HepG2 (cell line): ENCODE results near the gene UBC. TPM values are rescaled to one million over a fixed set of nuclear protein-coding genes. Genes with fewer than 3 reads are reported as not detected.
A peak's percentile ranks its signal among the peaks of the same experiment; 100 is the strongest.

Experiments
- HNF1A ChIP-seq, 2 experiments: sonication (generic) in 1 of 2; formaldehyde crosslinking in 1 of 2; IDR thresholded peaks; 2 replicates each; pipeline versions ENCODE4 v1.4.0 to v1.6.1; 2016 to 2020; ENCODE audit warnings: borderline replicate concordance in 1 of 2, low read depth in 1 of 2, mild to moderate bottlenecking in 1 of 2, missing genetic modification reagents in 1 of 2
- HNF4G ChIP-seq, 2 experiments: sonication (generic) in 1 of 2; formaldehyde crosslinking in 1 of 2; IDR thresholded peaks; 2 replicates each; pipeline versions ENCODE4 v1.4.0 to v1.6.1; 2011 to 2020; ENCODE audit warnings: borderline replicate concordance in 2 of 2, low read depth in 2 of 2, mild to moderate bottlenecking in 2 of 2, low read length in 1 of 2, missing genetic modification reagents in 1 of 2, moderate library complexity in 1 of 2
- MATR3 ChIP-seq: sonication (generic); formaldehyde crosslinking; IDR thresholded peaks from 2 replicates; pipeline ENCODE4 v1.4.0; 2020; ENCODE audit warnings: missing genetic modification reagents
- RCOR2 ChIP-seq: IDR thresholded peaks from 2 replicates; pipeline ENCODE4 v1.6.1; 2016; ENCODE audit warnings: missing biosample characterization, missing genetic modification reagents
- SIX4 ChIP-seq: sonication (generic); formaldehyde crosslinking; IDR thresholded peaks from 2 replicates; pipeline ENCODE4 v1.4.0; 2020; ENCODE audit warnings: missing genetic modification reagents
- ZFP90 ChIP-seq: sonication (generic); formaldehyde crosslinking; IDR thresholded peaks from 2 replicates; pipeline ENCODE4 v1.8.0; 2022; ENCODE audit warnings: missing genetic modification reagents, mild to moderate bottlenecking, inconsistent platforms, borderline replicate concordance
- ZNF292 ChIP-seq: sonication (generic); formaldehyde crosslinking; IDR thresholded peaks from 2 replicates; pipeline ENCODE4 v1.8.1; 2022; ENCODE audit warnings: mild to moderate bottlenecking, low read depth, missing genetic modification reagents, borderline replicate concordance
- polyA plus RNA-seq, 8 experiments: library from polyadenylated mRNA; depleted of rRNA in 3 of 8; stranded (reverse) in 7 of 8; unstranded in 1 of 8; fragments of >200 nt; fragmentation: Illumina TruSeq in 4 of 8; extraction: Trizol in 4 of 8; gene quantifications; 2 replicates each; pipeline versions ENCODE4 v1.2.1 to v1.2.3, GENCODE V29; 2011 to 2016; ENCODE audit warnings: low read depth in 4 of 8, missing spikeins in 1 of 8, mixed read lengths in 1 of 8; ENCODE audit not compliant: insufficient read depth in 1 of 8
- total RNA-seq, 5 experiments: library from RNA; depleted of rRNA; stranded (reverse); fragments of >200 nt; fragmentation: Illumina TruSeq; extraction: Trizol; gene quantifications; 2 replicates each; pipeline ENCODE4 v1.2.3, GENCODE V29; 2016; ENCODE audit warnings: low read depth in 1 of 5
- TF ChIP-seq, protein P1 (sequence below): sonication (generic); formaldehyde crosslinking; IDR thresholded peaks from 2 replicates; pipeline ENCODE4 v1.8.1; 2023; ENCODE audit warnings: missing genetic modification reagents, inconsistent platforms, borderline replicate concordance
- TF ChIP-seq, protein P2 (sequence below): sonication (generic); formaldehyde crosslinking; IDR thresholded peaks from 2 replicates; pipeline ENCODE4 v1.4.0; 2020; ENCODE audit warnings: missing genetic modification reagents, borderline replicate concordance
- TF ChIP-seq, protein P3 (sequence below): sonication (generic); formaldehyde crosslinking; IDR thresholded peaks from 2 replicates; pipeline ENCODE4 v1.4.0; 2020; ENCODE audit warnings: missing genetic modification reagents

UBC gene
- total and polyA plus RNA-seq, 2 of the 13 experiments (the other 11 are each of a cell fraction or from before 2014, with no cell fraction given), result 805 to 1,432 TPM

GRCh38 chr12:124881123-124881522, 33.3 kb downstream of the UBC start (continued):
- peak; percentile 65; the same call in 1 of the 2 replicates for TF ChIP-seq ZNF292 (CRISPR knock-in tag)
- TF ChIP-seq, protein P1, sequence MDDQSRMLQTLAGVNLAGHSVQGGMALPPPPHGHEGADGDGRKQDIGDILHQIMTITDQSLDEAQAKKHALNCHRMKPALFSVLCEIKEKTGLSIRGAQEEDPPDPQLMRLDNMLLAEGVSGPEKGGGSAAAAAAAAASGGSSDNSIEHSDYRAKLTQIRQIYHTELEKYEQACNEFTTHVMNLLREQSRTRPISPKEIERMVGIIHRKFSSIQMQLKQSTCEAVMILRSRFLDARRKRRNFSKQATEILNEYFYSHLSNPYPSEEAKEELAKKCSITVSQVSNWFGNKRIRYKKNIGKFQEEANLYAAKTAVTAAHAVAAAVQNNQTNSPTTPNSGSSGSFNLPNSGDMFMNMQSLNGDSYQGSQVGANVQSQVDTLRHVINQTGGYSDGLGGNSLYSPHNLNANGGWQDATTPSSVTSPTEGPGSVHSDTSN (CRISPR knock-in tag), result no peak
- TF ChIP-seq, protein P2, sequence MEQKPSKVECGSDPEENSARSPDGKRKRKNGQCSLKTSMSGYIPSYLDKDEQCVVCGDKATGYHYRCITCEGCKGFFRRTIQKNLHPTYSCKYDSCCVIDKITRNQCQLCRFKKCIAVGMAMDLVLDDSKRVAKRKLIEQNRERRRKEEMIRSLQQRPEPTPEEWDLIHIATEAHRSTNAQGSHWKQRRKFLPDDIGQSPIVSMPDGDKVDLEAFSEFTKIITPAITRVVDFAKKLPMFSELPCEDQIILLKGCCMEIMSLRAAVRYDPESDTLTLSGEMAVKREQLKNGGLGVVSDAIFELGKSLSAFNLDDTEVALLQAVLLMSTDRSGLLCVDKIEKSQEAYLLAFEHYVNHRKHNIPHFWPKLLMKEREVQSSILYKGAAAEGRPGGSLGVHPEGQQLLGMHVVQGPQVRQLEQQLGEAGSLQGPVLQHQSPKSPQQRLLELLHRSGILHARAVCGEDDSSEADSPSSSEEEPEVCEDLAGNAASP (CRISPR knock-in tag), result peak; percentile 53; the same call in 1 of the 2 replicates
- no peak for TF ChIP-seq HNF1A (IDR thresholded peaks at IDR 0.05; ENCODE audit: low read depth)
- peak; percentile 29; the same call in 1 of the 2 replicates for TF ChIP-seq HNF1A (CRISPR knock-in tag; IDR thresholded peaks at IDR 0.05; ENCODE audit: borderline replicate concordance)
- TF ChIP-seq RCOR2 (CRISPR knock-in tag), result peak; percentile 75; the same call in 1 of the 2 replicates
- peak; percentile 77 for TF ChIP-seq SIX4 (CRISPR knock-in tag)
- peak; percentile 64; the same call in 1 of the 2 replicates for TF ChIP-seq ZFP90 (CRISPR knock-in tag)
- no peak for TF ChIP-seq MATR3 (CRISPR knock-in tag)
- TF ChIP-seq HNF4G (IDR thresholded peaks at IDR 0.05; ENCODE audit: borderline replicate concordance, low read depth, low read length), result no peak; the same call in 1 of the 2 replicates
- TF ChIP-seq HNF4G (CRISPR knock-in tag; IDR thresholded peaks at IDR 0.05; ENCODE audit: borderline replicate concordance, low read depth), result no peak; the same call in 1 of the 2 replicates
- TF ChIP-seq, protein P3, sequence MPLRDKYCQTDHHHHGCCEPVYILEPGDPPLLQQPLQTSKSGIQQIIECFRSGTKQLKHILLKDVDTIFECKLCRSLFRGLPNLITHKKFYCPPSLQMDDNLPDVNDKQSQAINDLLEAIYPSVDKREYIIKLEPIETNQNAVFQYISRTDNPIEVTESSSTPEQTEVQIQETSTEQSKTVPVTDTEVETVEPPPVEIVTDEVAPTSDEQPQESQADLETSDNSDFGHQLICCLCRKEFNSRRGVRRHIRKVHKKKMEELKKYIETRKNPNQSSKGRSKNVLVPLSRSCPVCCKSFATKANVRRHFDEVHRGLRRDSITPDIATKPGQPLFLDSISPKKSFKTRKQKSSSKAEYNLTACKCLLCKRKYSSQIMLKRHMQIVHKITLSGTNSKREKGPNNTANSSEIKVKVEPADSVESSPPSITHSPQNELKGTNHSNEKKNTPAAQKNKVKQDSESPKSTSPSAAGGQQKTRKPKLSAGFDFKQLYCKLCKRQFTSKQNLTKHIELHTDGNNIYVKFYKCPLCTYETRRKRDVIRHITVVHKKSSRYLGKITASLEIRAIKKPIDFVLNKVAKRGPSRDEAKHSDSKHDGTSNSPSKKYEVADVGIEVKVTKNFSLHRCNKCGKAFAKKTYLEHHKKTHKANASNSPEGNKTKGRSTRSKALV (CRISPR knock-in tag), result peak; percentile 73; the same call in 1 of the 2 replicates
